GM15510 (cell line): ENCODE results near the gene PITPNM3.

Source experiments
- POLR2A ChIP-seq: IDR thresholded peaks from 3 replicates; pipeline ENCODE4 v1.6.1; 2011; ENCODE audit warnings: borderline replicate concordance; ENCODE audit not compliant: insufficient read length; ENCODE audit errors: extremely low read depth

The PITPNM3 gene

GRCh38 chr17:6492892-6493674, 63.3 kb downstream of the PITPNM3 start:
- no peak for TF ChIP-seq POLR2A

- no peak for TF ChIP-seq POLR2A
Observed at GRCh38 chr17:6491071-6491700, 65.2 kb downstream of the PITPNM3 start.

- no peak for TF ChIP-seq POLR2A
Observed at GRCh38 chr17:6489016-6489550, 67.3 kb downstream of the PITPNM3 start.

GRCh38 chr17:6488008-6488539, 68.3 kb downstream of the PITPNM3 start:
- no peak for TF ChIP-seq POLR2A

GRCh38 chr17:6487251-6488007, 68.9 kb downstream of the PITPNM3 start:
- no peak for TF ChIP-seq POLR2A

- TF ChIP-seq POLR2A: no peak
Observed at GRCh38 chr17:6485646-6486412, 70.5 kb downstream of the PITPNM3 start.

GRCh38 chr17:6483507-6483906, 72.8 kb downstream of the PITPNM3 start:
- TF ChIP-seq POLR2A: no peak

GRCh38 chr17:6482105-6482455, 74.3 kb downstream of the PITPNM3 start:
- TF ChIP-seq POLR2A: no peak

- no peak for TF ChIP-seq POLR2A
Observed at GRCh38 chr17:6480303-6480675, 76.1 kb downstream of the PITPNM3 start.

GRCh38 chr17:6479622-6480302, 76.6 kb downstream of the PITPNM3 start:
- no peak for TF ChIP-seq POLR2A

GRCh38 chr17:6478486-6478885, 77.9 kb downstream of the PITPNM3 start:
- no peak for TF ChIP-seq POLR2A

- TF ChIP-seq POLR2A: no peak
Observed at GRCh38 chr17:6477831-6478383, 78.4 kb downstream of the PITPNM3 start.

- no peak for TF ChIP-seq POLR2A
Observed at GRCh38 chr17:6476810-6477179, 79.6 kb downstream of the PITPNM3 start.
